HG02623 (cell line): ENCODE data around the gene DIPK1B.

ENCODE experiments used
- ATAC-seq: cut with Tn5 transposase; IDR thresholded peaks from one replicate; pipeline ENCODE4 v1.9.1; 2021; ENCODE audit warnings: moderate library complexity; ENCODE audit not compliant: unreplicated experiment

DIPK1B gene

GRCh38 chr9:136733611-136734010 is 21.2 kb downstream of the DIPK1B start:
- no peak for ATAC-seq

GRCh38 chr9:136734837-136735496 is 22.6 kb downstream of the DIPK1B start:
- no peak for ATAC-seq

- no peak for ATAC-seq
These were observed 23.6 kb downstream of the DIPK1B start for GRCh38 chr9:136735812-136736480.

- no peak for ATAC-seq
These were observed 26.6 kb downstream of the DIPK1B start for GRCh38 chr9:136738960-136739359.

- ATAC-seq: no peak
These were observed 27.1 kb downstream of the DIPK1B start for GRCh38 chr9:136739509-136739908.

GRCh38 chr9:136740069-136740468 is 27.7 kb downstream of the DIPK1B start:
- no peak for ATAC-seq

GRCh38 chr9:136740491-136740890 is 28.1 kb downstream of the DIPK1B start:
- ATAC-seq: no peak

GRCh38 chr9:136740971-136741882 is 28.9 kb downstream of the DIPK1B start:
- no peak for ATAC-seq

GRCh38 chr9:136741883-136742571 is 29.7 kb downstream of the DIPK1B start:
- no peak for ATAC-seq

- ATAC-seq: no peak
These were observed 30.4 kb downstream of the DIPK1B start, which contains the start of gene LCN10 for GRCh38 chr9:136742591-136743391. Gene LCN10, minus strand, starts transcription at chr9:136742940. Its CDS starts 37 bp downstream, at chr9:136742903.

GRCh38 chr9:136743639-136744211 is 31.4 kb downstream of the DIPK1B start:
- ATAC-seq: no peak

- no peak for ATAC-seq
These were observed 32.4 kb downstream of the DIPK1B start for GRCh38 chr9:136744773-136745172.

- no peak for ATAC-seq
These were observed 33.2 kb downstream of the DIPK1B start for GRCh38 chr9:136745389-136746154.

- ATAC-seq: no peak
These were observed 33.8 kb downstream of the DIPK1B start for GRCh38 chr9:136746155-136746490.

GRCh38 chr9:136746621-136747020 is 34.2 kb downstream of the DIPK1B start:
- ATAC-seq: no peak

- ATAC-seq: no peak
These were observed 35.0 kb downstream of the DIPK1B start for GRCh38 chr9:136747161-136748060.

- ATAC-seq: no peak
These were observed 35.8 kb downstream of the DIPK1B start, which contains the start of gene LCN6 for GRCh38 chr9:136748201-136748600. Gene LCN6, minus strand, starts transcription at chr9:136748525. Its CDS starts 42 bp downstream, at chr9:136748483.
